ENCODE data around the gene MORN5.
A peak's percentile ranks its signal among the peaks of the same experiment; 100 is the strongest.

The MORN5 gene

DNA sequence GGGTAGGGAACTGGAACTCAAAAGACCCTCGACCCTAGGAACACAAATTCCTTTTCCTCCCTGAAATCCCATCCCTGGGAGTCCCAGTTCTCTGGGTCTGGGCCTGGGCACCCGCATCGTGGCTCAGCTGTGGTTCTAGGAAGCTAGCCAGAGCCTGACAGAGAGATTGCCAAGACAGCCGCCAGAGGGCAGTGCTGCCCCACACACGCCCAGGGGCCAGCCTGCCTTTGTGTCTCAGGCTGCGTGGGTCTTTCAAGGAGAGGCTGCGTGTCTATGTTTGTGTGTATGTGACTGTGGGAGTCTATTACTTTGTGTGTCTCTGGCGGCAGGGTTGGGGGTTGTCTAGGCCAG is 34.6 kb upstream of the MORN5 start:
- DNase-seq (ENCODE audit: low read depth) = peak; percentile 72

- DNase-seq (ENCODE audit: low read depth) = peak; percentile 22
Observed at GRCh38 chr9:122125509-122126330, 34.0 kb upstream of the MORN5 start.

- DNase-seq (ENCODE audit: low read depth) = peak; percentile 50
Observed at GRCh38 chr9:122126331-122127261, 33.1 kb upstream of the MORN5 start.

DNA sequence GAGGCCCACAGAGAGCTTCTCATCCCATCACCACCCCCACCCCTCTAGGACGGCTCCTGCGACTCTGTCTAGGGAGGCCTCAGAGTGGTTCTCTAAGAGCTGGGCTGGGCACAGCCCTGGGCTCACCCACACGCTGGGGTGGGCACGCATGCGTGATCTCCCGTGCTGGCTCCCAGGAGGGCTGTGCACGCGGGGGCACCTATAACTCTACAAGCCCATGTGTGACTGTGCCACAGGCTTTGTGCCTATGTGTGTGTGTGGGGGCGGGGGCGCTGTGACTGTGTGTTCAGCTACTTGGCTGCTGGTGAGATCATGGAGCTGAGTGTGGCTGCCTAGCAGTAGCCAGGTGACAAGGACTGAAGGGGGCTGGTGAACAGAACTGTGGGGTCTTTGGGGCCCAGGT is 32.3 kb upstream of the MORN5 start:
- no peak for DNase-seq (ENCODE audit: low read depth)

DNA sequence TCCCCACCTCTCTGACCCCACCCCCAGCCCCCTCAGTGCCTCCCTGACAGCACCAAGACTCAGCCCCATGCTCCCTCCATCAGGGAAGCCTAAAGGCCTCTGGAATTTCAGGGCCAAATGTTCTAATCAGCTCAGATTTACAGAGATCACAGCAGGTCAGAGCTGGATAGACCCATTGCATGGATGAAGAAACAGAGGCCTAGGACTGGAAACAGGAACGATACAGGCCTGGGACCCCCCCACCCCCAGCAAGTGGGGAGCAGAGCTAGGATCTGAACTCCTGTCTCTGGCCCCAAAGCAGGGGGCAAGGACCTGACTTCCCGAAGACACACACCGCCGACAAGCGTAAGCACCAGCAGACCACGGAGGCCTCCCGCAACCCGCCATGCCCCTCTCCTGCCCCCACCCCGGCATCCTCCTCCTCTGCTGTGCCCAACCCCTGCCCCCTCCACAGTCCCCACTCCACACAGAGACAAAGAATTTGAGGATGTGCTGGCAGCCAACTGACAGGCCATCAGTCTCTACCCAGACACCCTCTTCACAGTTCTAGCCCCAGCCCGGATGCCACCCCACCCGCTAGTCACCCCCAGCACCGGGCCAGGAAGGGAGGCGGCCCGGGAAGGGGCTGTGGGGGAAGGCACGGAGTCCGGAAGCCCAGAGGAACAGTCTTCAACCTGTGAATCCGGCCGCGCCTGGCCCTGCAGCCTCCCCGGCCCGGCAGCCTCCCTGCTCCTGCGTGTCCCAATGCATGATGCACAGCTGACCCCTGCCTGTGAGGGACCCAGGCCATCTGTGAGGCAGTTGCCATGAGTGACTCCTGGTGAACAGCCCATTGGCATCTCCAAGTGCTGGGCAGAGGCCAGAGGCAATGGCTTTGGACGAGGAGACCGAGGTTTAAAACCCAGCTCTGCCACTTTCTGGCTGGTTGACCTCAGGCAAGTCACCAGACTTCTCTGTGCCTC is 31.4 kb upstream of the MORN5 start:
- DNase-seq (ENCODE audit: low read depth) = no peak

GRCh38 chr9:122128969-122129343 is 30.8 kb upstream of the MORN5 start:
- DNase-seq (ENCODE audit: low read depth) = no peak

DNA sequence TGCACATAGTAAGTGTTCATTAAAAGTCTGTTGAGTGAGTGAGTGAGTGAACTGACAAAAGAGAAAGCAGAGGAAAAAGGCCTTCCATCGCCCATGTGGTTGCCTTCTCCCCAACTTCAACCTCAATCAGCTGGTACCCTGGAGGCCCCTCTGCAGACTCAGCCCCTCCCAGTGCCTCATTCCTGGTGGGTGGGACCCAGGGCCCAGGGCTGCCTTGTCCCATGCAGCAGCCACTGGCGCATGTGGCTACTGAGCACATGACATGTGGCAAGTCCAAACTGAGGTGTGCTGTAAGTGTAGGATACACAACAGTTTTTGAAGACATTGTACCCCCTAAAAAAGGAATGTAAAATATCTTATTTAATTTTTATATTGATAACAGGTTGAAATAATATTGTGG is 29.7 kb upstream of the MORN5 start:
- no peak for DNase-seq (ENCODE audit: low read depth)

DNA sequence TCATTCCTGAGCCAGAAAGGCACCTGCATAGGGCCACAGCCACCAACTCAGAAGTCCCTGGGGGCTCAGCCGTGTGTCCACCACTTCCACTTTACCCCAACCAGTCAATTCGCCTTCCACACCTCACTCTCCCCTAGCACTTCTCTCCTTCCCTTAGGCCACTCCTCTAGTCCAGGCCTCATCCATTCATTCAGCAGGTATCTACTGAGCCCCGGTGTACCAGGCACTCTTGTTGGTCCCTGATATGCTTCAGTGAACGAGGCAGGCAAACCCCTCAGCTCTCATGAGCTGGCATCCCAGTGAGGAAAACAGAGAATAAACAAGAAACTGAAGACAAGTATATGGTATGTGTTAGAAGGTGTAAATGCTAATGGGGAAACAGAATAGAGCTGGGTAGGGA is 28.9 kb upstream of the MORN5 start:
- DNase-seq (ENCODE audit: low read depth) = no peak

DNA sequence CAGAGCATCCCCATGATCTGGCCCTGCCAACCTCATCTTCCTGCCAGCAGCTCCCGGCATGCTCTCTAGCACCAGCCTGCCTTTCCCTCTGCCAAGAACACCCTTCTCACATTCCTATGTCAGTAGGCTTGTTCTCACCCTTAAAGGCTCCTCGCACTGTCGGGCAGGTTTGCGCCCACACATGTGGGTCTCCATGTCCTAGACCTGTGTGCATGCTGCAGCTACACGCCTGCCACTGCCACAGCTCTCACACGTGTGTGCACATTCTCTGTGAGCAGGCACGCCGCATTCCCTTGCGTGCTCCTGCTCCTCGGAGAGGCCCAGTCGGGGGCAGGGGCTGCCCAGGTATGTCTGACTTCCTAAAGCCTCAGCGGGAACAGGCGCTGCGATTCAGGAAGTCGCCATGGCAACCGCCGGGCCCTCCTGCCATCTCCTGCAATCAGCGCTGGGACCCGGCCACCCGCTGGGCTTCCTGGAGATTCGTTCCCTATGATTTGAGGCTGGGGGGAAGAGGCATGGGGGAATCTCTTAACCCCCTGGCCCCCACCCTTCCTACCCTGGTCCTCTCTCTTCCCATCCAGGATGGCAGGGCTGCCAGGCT is 28.2 kb upstream of the MORN5 start:
- DNase-seq (ENCODE audit: low read depth) = no peak

- no peak for DNase-seq (ENCODE audit: low read depth)
Observed at GRCh38 chr9:122132539-122132938, 27.2 kb upstream of the MORN5 start.

DNA sequence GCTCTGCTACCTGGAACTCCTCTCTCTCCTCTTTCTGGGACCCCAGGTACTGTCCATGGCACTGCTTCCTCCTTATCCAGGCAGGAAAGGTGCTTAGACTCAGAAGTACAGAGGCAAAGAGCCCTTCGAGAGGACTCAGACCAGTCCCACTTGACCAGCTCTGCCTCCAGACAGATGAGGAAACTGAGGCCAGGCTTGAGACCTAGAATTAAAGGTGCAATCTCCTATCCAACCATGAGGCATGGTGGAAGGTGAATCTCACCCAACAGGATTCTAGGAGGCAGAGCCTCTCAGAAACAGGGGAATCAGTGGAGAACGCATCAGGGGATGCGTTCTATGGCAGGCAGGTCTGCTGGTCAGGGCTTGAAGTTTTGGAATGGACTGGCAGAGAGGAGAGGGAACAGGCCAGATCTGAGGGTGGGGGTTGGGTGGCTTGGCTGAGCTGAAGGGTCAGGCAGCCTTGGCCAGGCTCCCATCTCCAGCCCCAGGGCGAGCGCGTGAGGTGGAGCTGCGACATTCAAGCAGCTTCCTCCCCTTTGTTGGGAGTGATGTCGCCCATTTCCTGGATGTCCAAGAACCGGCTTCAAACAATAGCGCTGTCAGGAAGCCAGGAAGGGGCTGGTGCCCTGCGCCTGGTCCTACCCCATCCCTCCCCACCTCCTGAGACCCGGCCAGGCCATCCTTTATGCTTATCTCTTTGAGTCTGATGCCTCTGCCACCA is 26.3 kb upstream of the MORN5 start:
- DNase-seq (ENCODE audit: low read depth) = no peak

DNA sequence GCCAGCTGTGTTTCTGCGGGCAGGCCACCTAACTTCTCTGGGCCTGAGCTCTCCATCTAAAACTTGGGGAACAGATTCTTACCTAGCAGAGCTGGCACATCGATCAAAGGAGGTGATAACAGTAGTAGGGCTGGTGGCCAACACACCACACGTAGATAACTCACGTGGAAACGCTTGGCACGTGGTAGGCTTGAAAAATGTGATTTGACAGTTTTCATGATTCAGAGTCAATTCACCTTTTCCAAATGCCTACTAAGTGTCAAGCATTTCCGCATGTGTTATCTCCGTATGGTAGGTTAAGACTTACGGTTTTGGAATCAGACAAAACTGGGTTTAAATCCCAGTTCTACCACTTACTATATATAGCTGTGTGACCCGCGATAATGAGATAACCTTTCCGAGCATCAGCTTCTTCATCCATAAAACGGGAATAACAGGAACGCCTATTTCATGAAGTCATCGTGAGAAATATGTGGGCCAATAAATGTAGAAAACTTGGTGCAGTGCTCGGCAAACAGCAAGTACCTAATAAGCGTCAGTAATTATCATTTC is 25.6 kb upstream of the MORN5 start:
- no peak for DNase-seq (ENCODE audit: low read depth)

DNA sequence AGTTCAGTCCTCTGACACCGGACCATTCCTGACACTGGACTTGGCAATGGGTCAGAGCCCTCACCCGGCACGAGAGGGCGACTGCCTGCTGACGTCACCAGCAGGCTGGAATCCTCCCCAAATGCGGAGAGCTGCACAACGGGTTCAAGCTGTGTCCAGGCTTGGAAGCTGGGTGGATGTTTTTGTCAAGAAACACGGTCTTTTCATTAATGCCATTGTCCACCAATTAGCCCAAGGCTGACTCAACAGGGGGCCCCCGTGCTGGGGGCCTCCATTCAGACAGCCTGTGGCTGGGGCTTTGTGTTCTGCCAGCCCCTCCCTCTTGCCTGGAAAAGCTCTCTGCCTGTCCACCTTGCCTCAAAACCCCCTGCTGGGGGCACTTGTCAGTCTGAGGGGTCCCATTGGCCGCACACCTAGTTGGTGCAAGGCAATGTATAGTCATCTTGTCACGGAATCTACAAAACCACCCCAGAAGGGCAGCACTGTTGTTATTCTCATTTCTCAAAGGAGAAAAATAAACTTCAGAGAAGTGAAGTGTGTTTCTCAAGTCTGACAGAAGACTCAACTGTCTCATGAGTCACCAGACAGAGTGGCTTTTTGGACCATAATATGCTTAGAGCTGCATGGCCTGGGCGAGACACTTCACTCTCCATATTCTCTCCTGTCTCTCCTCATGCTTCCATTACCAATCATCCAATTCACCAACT is 24.7 kb upstream of the MORN5 start:
- peak; percentile 58 for DNase-seq (ENCODE audit: low read depth)

GRCh38 chr9:122135529-122135859 is 24.2 kb upstream of the MORN5 start:
- DNase-seq (ENCODE audit: low read depth) = no peak

DNA sequence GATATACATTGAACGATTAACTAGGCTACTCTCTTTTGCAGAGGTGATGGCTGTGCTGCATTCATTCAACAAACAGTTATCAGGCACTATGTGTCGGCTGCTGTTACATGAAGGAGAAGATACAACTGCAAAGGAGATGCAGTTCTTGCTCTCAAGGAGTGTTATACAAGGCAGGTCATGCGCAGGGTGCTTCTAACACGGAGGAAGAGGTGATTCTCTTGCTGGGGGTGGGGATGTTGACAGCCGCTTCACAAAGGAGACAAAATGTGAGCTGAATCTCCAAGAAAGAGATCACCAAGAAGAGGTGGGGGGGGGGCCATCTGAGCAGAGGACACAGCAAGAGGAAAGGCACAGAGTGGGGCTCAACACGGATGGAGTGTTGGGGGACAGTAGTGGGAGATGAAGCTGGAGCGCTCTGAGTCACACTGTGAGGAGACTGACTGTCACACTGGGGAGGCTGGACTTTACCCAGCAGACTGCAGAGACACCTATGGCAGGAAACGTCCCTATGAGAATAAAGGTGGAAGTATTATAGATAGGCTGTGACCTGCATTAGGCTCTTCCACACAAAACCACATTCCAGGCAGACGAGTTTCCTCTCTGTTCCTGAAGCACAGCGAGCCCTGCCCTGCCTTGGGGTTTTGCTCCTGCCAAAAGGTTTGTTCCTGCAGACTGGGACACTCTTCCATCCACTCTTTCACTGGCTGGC is 21.0 kb upstream of the MORN5 start:
- no peak for DNase-seq (ENCODE audit: low read depth)

GRCh38 chr9:122140368-122141193 is 19.1 kb upstream of the MORN5 start:
- no peak for DNase-seq (ENCODE audit: low read depth)

- DNase-seq (ENCODE audit: low read depth) = no peak
Observed at GRCh38 chr9:122141671-122142070, 18.0 kb upstream of the MORN5 start.

DNA sequence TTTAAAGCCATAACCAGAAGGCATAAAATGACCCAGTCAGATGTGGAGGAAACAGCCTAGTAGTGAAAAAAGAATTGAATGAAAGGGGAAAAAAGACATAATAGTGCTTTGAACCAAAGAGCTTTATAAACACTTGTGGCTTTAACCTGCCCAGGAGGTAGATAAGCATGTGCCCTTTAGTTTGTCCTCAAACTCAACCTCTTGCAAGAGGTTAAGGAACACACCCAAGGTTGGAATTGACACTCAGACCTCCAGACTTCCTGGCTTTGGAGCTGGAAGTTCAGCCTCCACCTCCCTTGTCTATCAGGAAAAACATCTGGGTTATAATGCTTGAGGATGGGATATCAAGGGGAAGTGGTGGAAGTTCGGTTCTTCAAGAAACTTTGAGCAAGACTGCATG is 16.4 kb upstream of the MORN5 start:
- DNase-seq (ENCODE audit: low read depth) = no peak

Measured in iris pigment epithelial cell (primary cell).